ENCODE results near the gene TEAD4.
A peak's percentile ranks its signal among the peaks of the same experiment; 100 is the strongest.

Gene TEAD4

GRCh38 chr12:2960996-2961616, 1.9 kb downstream of the TEAD4 start:
- no peak for DNase-seq

GRCh38 chr12:2961705-2962104, 2.5 kb downstream of the TEAD4 start:
- DNase-seq = no peak

GRCh38 chr12:2963154-2963759, 4.1 kb downstream of the TEAD4 start:
- peak; percentile 12 for DNase-seq

GRCh38 chr12:2963760-2964292, 4.6 kb downstream of the TEAD4 start:
- DNase-seq = no peak

- no peak for DNase-seq
Observed at GRCh38 chr12:2967651-2968050, 8.5 kb downstream of the TEAD4 start.

- DNase-seq = peak; percentile 11
Observed at GRCh38 chr12:2970744-2971143, 11.5 kb downstream of the TEAD4 start.

GRCh38 chr12:2973566-2973965, 14.4 kb downstream of the TEAD4 start:
- DNase-seq = no peak

- no peak for DNase-seq
Observed at GRCh38 chr12:2974560-2974971, 15.4 kb downstream of the TEAD4 start.

- no peak for DNase-seq
Observed at GRCh38 chr12:2976581-2976996, 17.4 kb downstream of the TEAD4 start.

- no peak for DNase-seq
Observed at GRCh38 chr12:2977776-2978175, 18.6 kb downstream of the TEAD4 start.

GRCh38 chr12:2979806-2980205, 20.6 kb downstream of the TEAD4 start:
- no peak for DNase-seq

- no peak for DNase-seq
Observed at GRCh38 chr12:2980630-2981029, 21.4 kb downstream of the TEAD4 start.

- no peak for DNase-seq
Observed at GRCh38 chr12:2982361-2982760, 23.2 kb downstream of the TEAD4 start.

- no peak for DNase-seq
Observed at GRCh38 chr12:2984249-2984648, 25.1 kb downstream of the TEAD4 start.

- DNase-seq = no peak
Observed at GRCh38 chr12:2984698-2985097, 25.5 kb downstream of the TEAD4 start.

GRCh38 chr12:2986876-2987275, 27.7 kb downstream of the TEAD4 start:
- DNase-seq = no peak

- DNase-seq = no peak
Observed at GRCh38 chr12:2988494-2988893, 29.3 kb downstream of the TEAD4 start.

- DNase-seq = no peak
Observed at GRCh38 chr12:2992724-2993123, 33.5 kb downstream of the TEAD4 start.

GRCh38 chr12:2997989-2998670, 38.9 kb downstream of the TEAD4 start:
- no peak for DNase-seq

- DNase-seq = no peak
Observed at GRCh38 chr12:2998789-2999264, 39.6 kb downstream of the TEAD4 start.

GRCh38 chr12:2999265-2999841, 40.2 kb downstream of the TEAD4 start:
- DNase-seq = no peak

- no peak for DNase-seq
Observed at GRCh38 chr12:3000548-3001275, 41.5 kb downstream of the TEAD4 start.

GRCh38 chr12:3002646-3003045, 43.4 kb downstream of the TEAD4 start:
- DNase-seq = no peak

All from NCI-H510A (cell line).